GM04503 (cell line): Measurements from ENCODE around the gene CXXC4.

Source experiments
- DNase-seq: peaks from one replicate; pipeline ENCODE4 v3.0.0-alpha.2; 2012; ENCODE audit warnings: low read depth

The CXXC4 gene

GRCh38 chr4:104420766-104421165 lies 73.9 kb downstream of the CXXC4 start:
- no peak for DNase-seq
